ENCODE measurements around the gene EDAR.

Gene EDAR

GRCh38 chr2:108988796-108989713, at the start of gene EDAR:
EDAR (minus strand) TSS chr2:108989220; CDS start chr2:108931014, 58,206 bp downstream.
- peak; percentile 38 to 55 for DNase-seq

- no peak for DNase-seq
Measured at GRCh38 chr2:109033171-109033570, 44.2 kb upstream of the EDAR start.

- DNase-seq, result no peak
Measured at GRCh38 chr2:109032229-109032820, 43.3 kb upstream of the EDAR start.

GRCh38 chr2:109031476-109032228, 42.6 kb upstream of the EDAR start:
- peak; percentile 78 to 85 for DNase-seq

- peak in 1 of 2 donors; percentile 17 for DNase-seq
Measured at GRCh38 chr2:109030870-109031475, 42.0 kb upstream of the EDAR start.

GRCh38 chr2:109029490-109030201, 40.6 kb upstream of the EDAR start:
- DNase-seq, result no peak

GRCh38 chr2:109028738-109029489, 39.9 kb upstream of the EDAR start:
- no peak for DNase-seq

GRCh38 chr2:109028277-109028676, 39.3 kb upstream of the EDAR start:
- no peak for DNase-seq

- no peak for DNase-seq
Measured at GRCh38 chr2:109027702-109028101, 38.7 kb upstream of the EDAR start.

- no peak for DNase-seq
Measured at GRCh38 chr2:109024477-109024876, 35.5 kb upstream of the EDAR start.

- DNase-seq, result no peak
Measured at GRCh38 chr2:109021895-109022300, 32.9 kb upstream of the EDAR start.

- no peak for DNase-seq
Measured at GRCh38 chr2:109020217-109020637, 31.2 kb upstream of the EDAR start.

GRCh38 chr2:109018452-109018851, 29.4 kb upstream of the EDAR start:
- no peak for DNase-seq

GRCh38 chr2:109017017-109017416, 28.0 kb upstream of the EDAR start:
- no peak for DNase-seq

GRCh38 chr2:109016376-109016775, 27.4 kb upstream of the EDAR start:
- DNase-seq, result no peak

GRCh38 chr2:109014476-109014875, 25.5 kb upstream of the EDAR start:
- DNase-seq, result no peak

- no peak for DNase-seq
Measured at GRCh38 chr2:109013051-109013450, 24.0 kb upstream of the EDAR start.

- DNase-seq, result no peak
Measured at GRCh38 chr2:109009920-109010610, 21.0 kb upstream of the EDAR start.

- DNase-seq, result no peak
Measured at GRCh38 chr2:109006971-109007370, 18.0 kb upstream of the EDAR start.

GRCh38 chr2:109005686-109006204, 16.7 kb upstream of the EDAR start:
- DNase-seq, result no peak

GRCh38 chr2:109001201-109001600, 12.2 kb upstream of the EDAR start:
- no peak for DNase-seq
